ENCODE measurements around the gene SMIM5.

DNA sequence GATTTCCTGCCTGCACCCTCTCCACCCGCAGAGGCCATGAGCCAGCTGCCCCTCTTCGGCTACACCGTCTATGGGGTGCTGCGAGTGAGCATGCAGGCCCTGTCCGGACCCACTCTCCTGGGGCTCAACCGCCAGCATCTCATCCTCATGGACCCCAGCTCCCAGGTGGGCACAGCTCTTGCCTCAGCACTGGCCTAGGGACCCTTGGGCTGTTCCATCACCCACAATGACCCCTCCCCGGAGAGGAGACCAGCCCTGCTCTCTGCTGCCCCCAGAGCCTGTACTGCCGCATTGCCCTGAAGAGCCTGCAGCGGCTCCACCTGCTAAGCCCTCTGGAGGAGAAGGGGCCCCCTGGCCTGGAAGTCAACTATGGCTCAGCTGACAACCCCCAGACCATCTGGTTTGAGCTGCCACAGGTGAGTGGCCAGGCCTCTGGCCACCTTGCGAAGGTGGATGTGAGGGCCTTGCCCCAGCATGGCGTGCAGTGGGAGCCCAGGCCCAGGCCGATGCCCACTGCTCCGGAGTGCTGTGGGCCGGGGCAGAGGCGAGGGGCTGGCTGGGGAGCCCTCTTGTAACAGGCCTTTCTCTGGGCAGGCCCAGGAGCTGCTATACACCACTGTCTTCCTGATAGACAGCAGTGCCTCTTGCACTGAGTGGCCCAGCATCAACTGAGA lies 7.3 kb upstream of the SMIM5 start:
- TF ChIP-seq, protein P1, sequence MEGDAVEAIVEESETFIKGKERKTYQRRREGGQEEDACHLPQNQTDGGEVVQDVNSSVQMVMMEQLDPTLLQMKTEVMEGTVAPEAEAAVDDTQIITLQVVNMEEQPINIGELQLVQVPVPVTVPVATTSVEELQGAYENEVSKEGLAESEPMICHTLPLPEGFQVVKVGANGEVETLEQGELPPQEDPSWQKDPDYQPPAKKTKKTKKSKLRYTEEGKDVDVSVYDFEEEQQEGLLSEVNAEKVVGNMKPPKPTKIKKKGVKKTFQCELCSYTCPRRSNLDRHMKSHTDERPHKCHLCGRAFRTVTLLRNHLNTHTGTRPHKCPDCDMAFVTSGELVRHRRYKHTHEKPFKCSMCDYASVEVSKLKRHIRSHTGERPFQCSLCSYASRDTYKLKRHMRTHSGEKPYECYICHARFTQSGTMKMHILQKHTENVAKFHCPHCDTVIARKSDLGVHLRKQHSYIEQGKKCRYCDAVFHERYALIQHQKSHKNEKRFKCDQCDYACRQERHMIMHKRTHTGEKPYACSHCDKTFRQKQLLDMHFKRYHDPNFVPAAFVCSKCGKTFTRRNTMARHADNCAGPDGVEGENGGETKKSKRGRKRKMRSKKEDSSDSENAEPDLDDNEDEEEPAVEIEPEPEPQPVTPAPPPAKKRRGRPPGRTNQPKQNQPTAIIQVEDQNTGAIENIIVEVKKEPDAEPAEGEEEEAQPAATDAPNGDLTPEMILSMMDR (optimal IDR thresholded peaks at IDR 0.05 in 1 of 3, IDR thresholded peaks at IDR 0.05 in 1 of 3, conservative IDR thresholded peaks at IDR 0.05 in 1 of 3; ENCODE audit: extremely low read depth in 1 of 3, insufficient read depth in 2 of 3, low read length in 3 of 3) = peak; percentile 53 to 80 (median 68)
- TF ChIP-seq EZH2 (IDR thresholded peaks at IDR 0.05; ENCODE audit: low read length) = no peak

Data from keratinocyte (primary cell).